KOPT-K1 (cell line): Measurements from ENCODE around the gene MCUR1.
"Not testable (repeated sequence)": the region's sequence is repeated elsewhere in the genome, so short reads cannot be mapped to it uniquely, and the experiment has no call there.

ENCODE experiments used
- H3K27ac ChIP-seq: fragments of 200-600 bp; sonication (generic); 2 replicates; pipeline ENCODE4 v1.5.1; 2016; ENCODE audit warnings: antibody characterized with exemption, mild to moderate bottlenecking, low read depth, low read length; ENCODE audit not compliant: poor library complexity, severe bottlenecking
- H3K36me3 ChIP-seq: fragments of 200-600 bp; sonication (generic); 2 replicates; pipeline ENCODE4 v1.5.1; 2017; ENCODE audit warnings: antibody characterized with exemption, mild to moderate bottlenecking, low read length, moderate library complexity; ENCODE audit not compliant: insufficient read depth
- H3K9me3 ChIP-seq: fragments of 200-600 bp; sonication (generic); 2 replicates; pipeline ENCODE4 v1.5.1; 2017; ENCODE audit warnings: antibody characterized with exemption, low read length, mild to moderate bottlenecking; ENCODE audit not compliant: insufficient read depth, poor library complexity, severe bottlenecking

MCUR1 gene

GRCh38 chr6:13814176-13814937 is at the start of gene MCUR1:
TSS of gene MCUR1 (minus strand) at chr6:13814557. CDS start at chr6:13814429, 128 bp downstream.
- peaks cover 2% of the 10 kb centered on the region; the same call in 1 of the 2 replicates for H3K36me3 ChIP-seq
- H3K9me3 ChIP-seq = no peaks in the 10 kb centered on the region
- peak within 1 kb of the TSS; percentile 79 for H3K27ac ChIP-seq

DNA sequence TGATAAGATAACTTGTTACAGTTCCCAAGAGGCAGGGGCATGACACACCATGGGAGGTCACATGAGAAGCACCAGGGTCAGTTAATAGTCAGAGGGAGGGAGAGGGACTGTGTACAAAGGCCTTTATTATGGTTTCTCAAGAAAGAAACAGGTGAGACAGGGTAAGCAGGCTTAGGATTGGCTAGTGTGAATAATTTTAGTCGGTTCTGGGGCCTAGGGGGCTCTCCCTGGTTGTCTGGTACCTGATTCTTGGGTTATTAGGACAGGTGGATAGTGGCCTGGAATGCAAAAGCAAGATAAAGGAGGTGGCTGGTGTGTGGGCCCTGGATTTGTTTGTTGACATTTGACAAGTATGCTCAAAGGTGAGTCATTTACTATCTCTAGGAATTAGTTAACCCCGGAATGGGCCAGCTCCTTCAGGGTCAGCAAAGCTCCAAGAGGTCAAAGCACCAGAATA is 49.4 kb upstream of the MCUR1 start:
- H3K27ac ChIP-seq = no peak overlapping the region
- H3K36me3 ChIP-seq = no peaks in the 10 kb centered on the region

GRCh38 chr6:13860556-13861185 is 46.3 kb upstream of the MCUR1 start:
- H3K36me3 ChIP-seq, H3K9me3 ChIP-seq, H3K27ac ChIP-seq: not testable (repeated sequence)

More for the DNA sequence above, 49.4 kb upstream of the MCUR1 start:
- H3K9me3 ChIP-seq = peaks cover 8% of the 10 kb centered on the region

- Histone ChIP-seq H3K36me3 (no peaks in the 10 kb centered on the region), H3K27ac (no peak overlapping the region), H3K9me3 (peaks cover 8% of the 10 kb centered on the region)
Observed at GRCh38 chr6:13859871-13860555, 45.7 kb upstream of the MCUR1 start.

- Histone ChIP-seq H3K9me3 (no peaks in the 10 kb centered on the region), H3K36me3 (no peaks in the 10 kb centered on the region), H3K27ac (no peak overlapping the region)
Observed at GRCh38 chr6:13854716-13855250, 40.4 kb upstream of the MCUR1 start.

- Histone ChIP-seq H3K36me3 (no peaks in the 10 kb centered on the region), H3K9me3 (no peaks in the 10 kb centered on the region), H3K27ac (no peak overlapping the region)
Observed at GRCh38 chr6:13853871-13854270, 39.5 kb upstream of the MCUR1 start.

DNA sequence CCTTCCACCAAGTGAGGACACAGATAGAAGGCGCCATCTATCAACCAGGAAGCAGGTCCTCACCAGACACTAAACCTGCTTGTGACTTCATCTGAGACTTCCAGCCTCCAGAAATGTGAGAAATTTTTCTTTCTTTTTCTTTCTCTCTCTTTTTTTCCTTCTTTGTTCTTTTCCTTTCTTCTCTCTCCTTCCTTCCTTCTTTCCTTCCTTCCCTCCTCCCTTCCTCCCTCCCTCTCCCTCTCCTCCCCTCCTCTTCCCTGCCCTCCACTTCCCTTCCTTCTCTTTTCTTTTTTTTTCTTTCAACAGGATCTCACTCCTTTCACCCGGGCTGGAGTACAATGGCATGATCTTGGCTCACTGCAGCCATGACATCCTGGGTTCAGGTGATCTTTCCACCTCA is 37.4 kb upstream of the MCUR1 start:
- Histone ChIP-seq H3K9me3 (no peaks in the 10 kb centered on the region), H3K27ac (no peak overlapping the region), H3K36me3 (no peaks in the 10 kb centered on the region)

DNA sequence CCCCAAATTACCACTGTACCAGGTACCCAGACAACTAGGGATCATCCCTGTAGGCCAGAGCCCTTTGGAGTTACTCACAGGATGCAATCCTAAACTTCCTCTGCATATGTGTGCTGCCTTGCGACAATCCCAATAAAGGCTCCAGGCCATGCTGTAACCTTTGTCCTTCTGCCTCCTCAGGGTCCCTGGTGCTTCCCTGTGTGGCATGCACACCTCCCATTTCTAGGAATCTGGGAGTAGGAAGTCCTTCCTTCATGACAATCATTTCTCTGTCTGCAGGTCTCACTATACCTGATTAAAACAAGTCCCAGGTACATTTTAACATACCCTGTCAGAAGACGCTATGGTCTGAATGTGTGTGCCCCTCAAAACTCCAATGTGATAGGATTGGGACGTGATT is 37.0 kb upstream of the MCUR1 start:
- Histone ChIP-seq H3K27ac (no peak overlapping the region), H3K36me3 (no peaks in the 10 kb centered on the region), H3K9me3 (no peaks in the 10 kb centered on the region)

DNA sequence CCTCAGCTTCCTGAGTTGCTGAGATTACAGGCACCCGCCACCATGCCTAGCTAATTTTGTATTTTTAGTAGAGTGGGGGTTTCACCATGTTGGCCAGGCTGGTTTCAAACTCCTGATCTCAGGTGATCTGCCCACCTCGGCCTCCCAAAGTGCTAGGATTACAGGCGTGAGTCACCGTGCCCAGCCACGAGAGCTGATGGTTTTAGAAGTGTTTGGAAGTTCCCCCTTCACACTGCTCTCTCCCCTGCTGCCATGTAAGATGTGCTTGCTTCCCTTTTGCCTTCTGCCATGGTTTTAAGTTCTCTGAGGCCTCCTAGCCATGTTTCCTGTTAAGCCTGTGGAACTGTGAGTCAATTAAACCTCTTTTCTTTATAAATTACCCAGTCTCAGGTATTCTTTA is 36.3 kb upstream of the MCUR1 start:
- not testable (repeated sequence) for H3K27ac ChIP-seq, H3K36me3 ChIP-seq, H3K9me3 ChIP-seq

GRCh38 chr6:13848522-13849150 is 34.3 kb upstream of the MCUR1 start:
- H3K36me3 ChIP-seq = no peaks in the 10 kb centered on the region
- H3K9me3 ChIP-seq = no peaks in the 10 kb centered on the region
- no peak overlapping the region for H3K27ac ChIP-seq

- Histone ChIP-seq H3K9me3 (no peaks in the 10 kb centered on the region), H3K36me3 (no peaks in the 10 kb centered on the region), H3K27ac (no peak overlapping the region)
Observed at GRCh38 chr6:13847326-13848050, 33.1 kb upstream of the MCUR1 start.

DNA sequence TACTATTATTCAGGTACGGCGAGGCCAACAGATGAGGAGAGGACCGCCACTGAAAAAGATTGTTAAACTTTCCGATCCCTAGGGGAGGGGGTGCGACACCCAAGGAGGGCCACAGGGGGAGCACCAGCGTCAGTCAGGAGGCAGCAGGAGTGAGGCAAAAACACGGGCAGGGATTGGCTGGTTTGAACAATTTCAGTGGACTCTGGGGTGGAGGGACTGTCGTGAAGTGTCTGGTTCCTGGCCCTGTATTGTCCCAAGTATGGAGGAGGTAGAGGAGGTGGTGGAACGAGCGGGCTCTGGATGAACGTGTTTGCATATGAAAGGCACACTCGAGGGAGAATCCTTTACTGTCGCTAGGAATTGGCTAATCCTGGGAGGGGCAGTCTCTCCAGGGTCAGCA is 32.5 kb upstream of the MCUR1 start:
- no peaks in the 10 kb centered on the region for H3K36me3 ChIP-seq
- no peak overlapping the region for H3K27ac ChIP-seq
- H3K9me3 ChIP-seq = no peaks in the 10 kb centered on the region

DNA sequence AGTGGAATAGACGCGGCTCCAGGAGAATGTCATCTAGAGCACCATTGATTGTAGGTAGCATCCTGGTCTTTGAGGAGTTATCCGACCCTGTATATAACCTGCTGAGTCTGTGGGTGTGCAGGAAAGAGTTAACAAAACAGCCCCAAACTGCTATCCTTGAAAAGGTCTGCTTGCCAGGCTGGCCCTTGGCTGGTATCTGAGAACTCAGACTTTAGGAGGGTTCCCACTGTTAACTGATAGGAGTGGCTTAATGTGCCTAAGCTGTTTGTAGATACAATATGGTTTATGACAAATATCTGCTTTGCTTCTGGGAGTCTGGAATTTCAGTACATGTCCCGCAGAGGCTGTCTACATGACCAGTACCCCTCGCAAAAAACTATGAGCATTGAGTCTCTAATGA is 27.6 kb upstream of the MCUR1 start:
- Histone ChIP-seq H3K36me3 (no peaks in the 10 kb centered on the region), H3K9me3 (no peaks in the 10 kb centered on the region), H3K27ac (no peak overlapping the region)

GRCh38 chr6:13838616-13839015 is 24.3 kb upstream of the MCUR1 start:
- H3K27ac ChIP-seq = no peak overlapping the region
- no peaks in the 10 kb centered on the region for H3K9me3 ChIP-seq
- no peaks in the 10 kb centered on the region for H3K36me3 ChIP-seq
